C1 segment of cervical spinal cord (tissue), 14 donors: ENCODE data around the gene SLC35F3.

ENCODE experiments used
- DNase-seq, 14 donors: peaks; one replicate each; lab custom pipeline; 2025; lab: John Stamatoyannopoulos, UW

The SLC35F3 gene

GRCh38 chr1:233972563-233972950 is 68.1 kb downstream of the SLC35F3 start:
- no peak for DNase-seq

- no peak for DNase-seq
These were observed 68.6 kb downstream of the SLC35F3 start for GRCh38 chr1:233972951-233973635.

- DNase-seq = no peak
These were observed 71.0 kb downstream of the SLC35F3 start for GRCh38 chr1:233975486-233975885.

GRCh38 chr1:233981042-233981675 is 76.7 kb downstream of the SLC35F3 start:
- DNase-seq = no peak

- no peak for DNase-seq
These were observed 78.5 kb downstream of the SLC35F3 start for GRCh38 chr1:233982827-233983518.

- no peak for DNase-seq
These were observed 79.3 kb downstream of the SLC35F3 start for GRCh38 chr1:233983811-233984210.

GRCh38 chr1:233988963-233989696 is 84.7 kb downstream of the SLC35F3 start:
- DNase-seq = no peak

GRCh38 chr1:233990486-233990885 is 86.0 kb downstream of the SLC35F3 start:
- no peak for DNase-seq

GRCh38 chr1:233993651-233994050 is 89.2 kb downstream of the SLC35F3 start:
- no peak for DNase-seq

- no peak for DNase-seq
These were observed 89.6 kb downstream of the SLC35F3 start for GRCh38 chr1:233994112-233994511.

GRCh38 chr1:233998456-233998855 is 94.0 kb downstream of the SLC35F3 start:
- DNase-seq = no peak

- DNase-seq = no peak
These were observed 94.4 kb downstream of the SLC35F3 start for GRCh38 chr1:233998891-233999290.

GRCh38 chr1:234000557-234001041 is 96.1 kb downstream of the SLC35F3 start:
- peak in 5 of 14 donors; percentile 0 to 32 (median 10) for DNase-seq

GRCh38 chr1:234001817-234002216 is 97.3 kb downstream of the SLC35F3 start:
- no peak for DNase-seq

- DNase-seq = no peak
These were observed 100.1 kb downstream of the SLC35F3 start for GRCh38 chr1:234004591-234004990.

- no peak for DNase-seq
These were observed 103.2 kb downstream of the SLC35F3 start for GRCh38 chr1:234007684-234008083.

GRCh38 chr1:234008591-234008990 is 104.1 kb downstream of the SLC35F3 start:
- DNase-seq = no peak

GRCh38 chr1:234009668-234010067 is 105.2 kb downstream of the SLC35F3 start:
- no peak for DNase-seq

- DNase-seq = no peak
These were observed 109.7 kb downstream of the SLC35F3 start for GRCh38 chr1:234014208-234014607.

GRCh38 chr1:234018816-234019215 is 114.3 kb downstream of the SLC35F3 start:
- no peak for DNase-seq

- no peak for DNase-seq
These were observed 114.9 kb downstream of the SLC35F3 start for GRCh38 chr1:234019387-234019786.

GRCh38 chr1:234022302-234022701 is 117.8 kb downstream of the SLC35F3 start:
- no peak for DNase-seq
